MM.1S (cell line): Measurements from ENCODE around the gene TENT4A.

Source experiments
- DNase-seq: peaks from one replicate; pipeline ENCODE4 v3.0.0-alpha.2; 2015
- H2AFZ ChIP-seq: fragments of 300-600 bp; sonication (generic); 2 replicates; pipeline ENCODE4 v1.6.0; 2016; ENCODE audit warnings: antibody characterized with exemption, low read length
- H3F3A ChIP-seq: fragments of 300-600 bp; sonication (generic); 2 replicates; pipeline ENCODE4 v1.6.1; 2016; ENCODE audit warnings: mild to moderate bottlenecking, antibody characterized with exemption, low read length, moderate library complexity, mixed read lengths; ENCODE audit not compliant: insufficient read depth
- H3K27ac ChIP-seq: fragments of 300-600 bp; sonication (generic); 2 replicates; pipeline ENCODE4 v1.5.1; 2016; ENCODE audit warnings: mild to moderate bottlenecking, low read length
- H3K27me3 ChIP-seq: fragments of 300-600 bp; sonication (generic); replicated peaks from 2 replicates; pipeline ENCODE4 v1.6.0; 2016; ENCODE audit warnings: low read length; ENCODE audit not compliant: insufficient read depth
- H3K36me3 ChIP-seq: fragments of 300-600 bp; sonication (generic); replicated peaks from 2 replicates; pipeline ENCODE4 v1.6.1; 2016; ENCODE audit warnings: mild to moderate bottlenecking, low read length, mixed read lengths; ENCODE audit not compliant: insufficient read depth
- H3K4me1 ChIP-seq: fragments of 300-600 bp; sonication (generic); 2 replicates; pipeline ENCODE4 v1.6.1; 2016; ENCODE audit warnings: low read length, mixed read lengths
- H3K4me2 ChIP-seq: fragments of 300-600 bp; sonication (generic); 2 replicates; pipeline ENCODE4 v1.6.0; 2016; ENCODE audit warnings: low read depth, low read length
- H3K4me3 ChIP-seq: fragments of 300-600 bp; sonication (generic); 2 replicates; pipeline ENCODE4 v1.5.1; 2016; ENCODE audit warnings: low read length, mixed read lengths
- H3K79me2 ChIP-seq: fragments of 300-600 bp; sonication (generic); 2 replicates; pipeline ENCODE4 v1.6.1; 2016; ENCODE audit warnings: mixed run types, low read length, mixed read lengths
- H3K9ac ChIP-seq: fragments of 300-600 bp; sonication (generic); 2 replicates; pipeline ENCODE4 v1.6.1; 2016; ENCODE audit warnings: low read length, mixed read lengths
- H3K9me2 ChIP-seq: fragments of 300-600 bp; sonication (generic); replicated peaks from 2 replicates; pipeline ENCODE4 v1.6.1; 2016; ENCODE audit warnings: mild to moderate bottlenecking, low read length, mixed read lengths; ENCODE audit not compliant: insufficient read depth
- H3K9me3 ChIP-seq: fragments of 300-600 bp; sonication (generic); replicated peaks from 2 replicates; pipeline ENCODE4 v1.6.1; 2016; ENCODE audit warnings: mild to moderate bottlenecking, low read length, mixed read lengths; ENCODE audit not compliant: insufficient read depth
- H4K20me1 ChIP-seq: fragments of 300-600 bp; sonication (generic); 2 replicates; pipeline ENCODE4 v1.6.1; 2016; ENCODE audit warnings: mild to moderate bottlenecking, low read length, moderate library complexity, mixed read lengths; ENCODE audit not compliant: insufficient read depth
- CTCF ChIP-seq: fragments of 300-600 bp; sonication (generic); IDR thresholded peaks from 2 replicates; pipeline ENCODE4 v1.5.1; 2016; ENCODE audit warnings: antibody characterized with exemption, low read length, mixed read lengths
- EZH2 ChIP-seq: fragments of 300-600 bp; sonication (generic); optimal IDR thresholded peaks from 2 replicates; pipeline ENCODE3; 2017; ENCODE audit warnings: low read depth, mild to moderate bottlenecking, antibody characterized with exemption, low read length, mixed read lengths
- EZH2phosphoT487 ChIP-seq: fragments of 300-600 bp; sonication (generic); IDR thresholded peaks from 2 replicates; pipeline ENCODE4 v1.6.1; 2018; ENCODE audit warnings: antibody characterized with exemption, low read length

TENT4A gene

GRCh38 chr5:6774721-6775204, 61.5 kb downstream of the TENT4A start:
- Histone ChIP-seq H4K20me1 (no peaks in the 10 kb centered on the region), H3K27ac (no peak overlapping the region)
- TF ChIP-seq EZH2, result no peak
- no peak for TF ChIP-seq EZH2phosphoT487

GRCh38 chr5:6775571-6775970, 62.3 kb downstream of the TENT4A start:
- no peak for TF ChIP-seq CTCF
- no peak for TF ChIP-seq EZH2phosphoT487
- no peak for TF ChIP-seq EZH2
- H3K36me3 ChIP-seq, result no peaks in the 10 kb centered on the region
- H2AFZ ChIP-seq, result no peak overlapping the region
- H3K9ac ChIP-seq, result no peak overlapping the region
- no peak for DNase-seq
- no peak overlapping the region for H3K4me2 ChIP-seq
- no peaks in the 10 kb centered on the region for H4K20me1 ChIP-seq
- H3K27me3 ChIP-seq, result no peaks in the 10 kb centered on the region
- H3K79me2 ChIP-seq, result no peaks in the 10 kb centered on the region
- no peaks in the 10 kb centered on the region for H3F3A ChIP-seq
- no peak overlapping the region for H3K4me3 ChIP-seq
- H3K27ac ChIP-seq, result no peak overlapping the region
- H3K9me2 ChIP-seq, result no peaks in the 10 kb centered on the region
- H3K4me1 ChIP-seq, result no peaks in the 10 kb centered on the region
- no peaks in the 10 kb centered on the region for H3K9me3 ChIP-seq

More at GRCh38 chr5:6774721-6775204, 61.5 kb downstream of the TENT4A start:
- no peak overlapping the region for H3K4me2 ChIP-seq
- H3K9ac ChIP-seq, result no peak overlapping the region
- no peaks in the 10 kb centered on the region for H3K27me3 ChIP-seq
- H3K9me3 ChIP-seq, result no peaks in the 10 kb centered on the region
- no peak overlapping the region for H2AFZ ChIP-seq
- H3F3A ChIP-seq, result no peaks in the 10 kb centered on the region
- no peak overlapping the region for H3K4me3 ChIP-seq
- H3K36me3 ChIP-seq, result no peaks in the 10 kb centered on the region
- no peak for DNase-seq
- H3K79me2 ChIP-seq, result no peaks in the 10 kb centered on the region
- no peaks in the 10 kb centered on the region for H3K4me1 ChIP-seq
- no peaks in the 10 kb centered on the region for H3K9me2 ChIP-seq

GRCh38 chr5:6780802-6781391, 67.7 kb downstream of the TENT4A start:
- peak; percentile 29 for DNase-seq
- Histone ChIP-seq H3K9me2 (no peaks in the 10 kb centered on the region), H3K27me3 (no peaks in the 10 kb centered on the region), H3K4me1 (no peaks in the 10 kb centered on the region), H3K79me2 (no peaks in the 10 kb centered on the region), H3F3A (no peaks in the 10 kb centered on the region), H3K27ac (no peak overlapping the region), H3K9ac (no peak overlapping the region), H3K9me3 (no peaks in the 10 kb centered on the region), H4K20me1 (no peaks in the 10 kb centered on the region), H3K4me2 (no peak overlapping the region), H3K4me3 (no peak overlapping the region), H3K36me3 (no peaks in the 10 kb centered on the region), H2AFZ (no peak overlapping the region)
- peak; percentile 68 for TF ChIP-seq CTCF
- TF ChIP-seq EZH2phosphoT487, result no peak
- no peak for TF ChIP-seq EZH2

GRCh38 chr5:6781716-6782115, 68.5 kb downstream of the TENT4A start:
- Histone ChIP-seq H3K9ac (no peak overlapping the region), H3K9me3 (no peaks in the 10 kb centered on the region), H3K9me2 (no peaks in the 10 kb centered on the region), H3K4me3 (no peak overlapping the region), H4K20me1 (no peaks in the 10 kb centered on the region), H2AFZ (no peak overlapping the region), H3K36me3 (no peaks in the 10 kb centered on the region), H3K27ac (no peak overlapping the region), H3K4me1 (no peaks in the 10 kb centered on the region), H3K4me2 (no peak overlapping the region), H3K79me2 (no peaks in the 10 kb centered on the region), H3K27me3 (no peaks in the 10 kb centered on the region), H3F3A (no peaks in the 10 kb centered on the region)
- TF ChIP-seq CTCF (no peak), EZH2 (no peak), EZH2phosphoT487 (no peak)
- no peak for DNase-seq
